WTC11 (cell line): Measurements from ENCODE around the gene DECR2.

Experiments used
- ATF3 ChIP-seq: sonication (generic); formaldehyde crosslinking; conservative IDR thresholded peaks from 2 replicates; pipeline ENCODE4 v1.8.1; 2022; ENCODE audit warnings: mild to moderate bottlenecking, missing genetic modification reagents
- ATF6 ChIP-seq: sonication (generic); formaldehyde crosslinking; IDR thresholded peaks from 2 replicates; pipeline ENCODE4 v1.8.1; 2023; ENCODE audit warnings: mild to moderate bottlenecking, missing genetic modification reagents
- CTCF ChIP-seq: fragments of 200-600 bp; IDR thresholded peaks from 2 replicates; pipeline ENCODE4 v1.8.0; 2022; ENCODE audit warnings: antibody characterized with exemption
- FOXP1 ChIP-seq: sonication (generic); formaldehyde crosslinking; IDR thresholded peaks from 2 replicates; pipeline ENCODE4 v1.8.0; 2022; ENCODE audit warnings: missing genetic modification reagents, mild to moderate bottlenecking, moderate library complexity, borderline replicate concordance
- NR2C2 ChIP-seq: sonication (generic); formaldehyde crosslinking; IDR thresholded peaks from 2 replicates; pipeline ENCODE4 v1.8.0; 2022; ENCODE audit warnings: mild to moderate bottlenecking, missing genetic modification reagents
- OVOL2 ChIP-seq: fragments of 250-450 bp; sonication (Bioruptor Pico); IDR thresholded peaks from 2 replicates; pipeline ENCODE4 v1.9.0; 2021; ENCODE audit warnings: mild to moderate bottlenecking, borderline replicate concordance
- TCF7 ChIP-seq: sonication (generic); formaldehyde crosslinking; IDR thresholded peaks from 2 replicates; pipeline ENCODE4 v1.8.0; 2022; ENCODE audit warnings: mild to moderate bottlenecking, low read depth, missing genetic modification reagents, moderate library complexity
- TP53 ChIP-seq: sonication (generic); formaldehyde crosslinking; IDR thresholded peaks from 2 replicates; pipeline ENCODE4 v1.8.1; 2023; ENCODE audit warnings: mild to moderate bottlenecking, missing genetic modification reagents
- ZNF138 ChIP-seq: sonication (generic); formaldehyde crosslinking; conservative IDR thresholded peaks from 2 replicates; pipeline ENCODE4 v1.8.1; 2022; ENCODE audit warnings: mild to moderate bottlenecking, moderate library complexity, missing genetic modification reagents
- TF ChIP-seq, protein P1 (sequence below): sonication (generic); formaldehyde crosslinking; IDR thresholded peaks from 2 replicates; pipeline ENCODE4 v1.8.0; 2022; ENCODE audit warnings: mild to moderate bottlenecking, missing genetic modification reagents

- TF ChIP-seq TCF7 (no peak), CTCF (no peak), NR2C2 (no peak), FOXP1 (CRISPR knock-in tag) (no peak), ATF3 (no peak), ZNF138 (CRISPR knock-in tag) (no peak), OVOL2 (CRISPR knock-in tag) (no peak), ATF6 (CRISPR knock-in tag) (no peak), TP53 (no peak)
- TF ChIP-seq, protein P1, sequence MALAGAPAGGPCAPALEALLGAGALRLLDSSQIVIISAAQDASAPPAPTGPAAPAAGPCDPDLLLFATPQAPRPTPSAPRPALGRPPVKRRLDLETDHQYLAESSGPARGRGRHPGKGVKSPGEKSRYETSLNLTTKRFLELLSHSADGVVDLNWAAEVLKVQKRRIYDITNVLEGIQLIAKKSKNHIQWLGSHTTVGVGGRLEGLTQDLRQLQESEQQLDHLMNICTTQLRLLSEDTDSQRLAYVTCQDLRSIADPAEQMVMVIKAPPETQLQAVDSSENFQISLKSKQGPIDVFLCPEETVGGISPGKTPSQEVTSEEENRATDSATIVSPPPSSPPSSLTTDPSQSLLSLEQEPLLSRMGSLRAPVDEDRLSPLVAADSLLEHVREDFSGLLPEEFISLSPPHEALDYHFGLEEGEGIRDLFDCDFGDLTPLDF (CRISPR knock-in tag): no peak
Observed at GRCh38 chr16:380762-381011, 21.0 kb upstream of the DECR2 start.
